GM12874 (cell line): ENCODE results near the gene OCA2.

Experiments used
- TF ChIP-seq, protein P1 (sequence below): IDR thresholded peaks from 2 replicates; pipeline ENCODE4 v1.5.1; 2011; ENCODE audit warnings: low read depth, mild to moderate bottlenecking, control low read depth, low read length, moderate library complexity; ENCODE audit not compliant: insufficient read depth

OCA2 gene

GRCh38 chr15:27833974-27834373, 265.1 kb downstream of the OCA2 start:
- TF ChIP-seq, protein P1, sequence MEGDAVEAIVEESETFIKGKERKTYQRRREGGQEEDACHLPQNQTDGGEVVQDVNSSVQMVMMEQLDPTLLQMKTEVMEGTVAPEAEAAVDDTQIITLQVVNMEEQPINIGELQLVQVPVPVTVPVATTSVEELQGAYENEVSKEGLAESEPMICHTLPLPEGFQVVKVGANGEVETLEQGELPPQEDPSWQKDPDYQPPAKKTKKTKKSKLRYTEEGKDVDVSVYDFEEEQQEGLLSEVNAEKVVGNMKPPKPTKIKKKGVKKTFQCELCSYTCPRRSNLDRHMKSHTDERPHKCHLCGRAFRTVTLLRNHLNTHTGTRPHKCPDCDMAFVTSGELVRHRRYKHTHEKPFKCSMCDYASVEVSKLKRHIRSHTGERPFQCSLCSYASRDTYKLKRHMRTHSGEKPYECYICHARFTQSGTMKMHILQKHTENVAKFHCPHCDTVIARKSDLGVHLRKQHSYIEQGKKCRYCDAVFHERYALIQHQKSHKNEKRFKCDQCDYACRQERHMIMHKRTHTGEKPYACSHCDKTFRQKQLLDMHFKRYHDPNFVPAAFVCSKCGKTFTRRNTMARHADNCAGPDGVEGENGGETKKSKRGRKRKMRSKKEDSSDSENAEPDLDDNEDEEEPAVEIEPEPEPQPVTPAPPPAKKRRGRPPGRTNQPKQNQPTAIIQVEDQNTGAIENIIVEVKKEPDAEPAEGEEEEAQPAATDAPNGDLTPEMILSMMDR, result no peak

GRCh38 chr15:27833178-27833577, 265.9 kb downstream of the OCA2 start:
- TF ChIP-seq, protein P1, result no peak

DNA sequence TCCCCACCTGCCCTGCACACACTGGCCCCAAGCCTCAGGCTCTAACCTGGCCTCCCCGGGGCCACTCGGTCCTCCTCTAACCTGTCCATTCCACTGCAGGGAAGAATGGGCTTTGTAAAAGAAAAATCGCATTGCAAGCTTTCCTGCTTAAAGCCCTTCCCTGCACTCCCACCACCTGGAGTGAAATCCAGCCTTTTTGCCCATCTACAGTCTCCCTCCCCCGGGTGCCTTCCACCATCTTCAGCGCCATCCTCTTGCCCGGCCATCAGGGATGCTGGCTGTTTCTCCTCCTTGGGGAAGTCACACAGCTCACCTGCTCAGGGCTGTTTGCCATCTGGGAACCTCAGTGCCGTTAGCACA, 266.9 kb downstream of the OCA2 start:
- TF ChIP-seq, protein P1, result no peak

DNA sequence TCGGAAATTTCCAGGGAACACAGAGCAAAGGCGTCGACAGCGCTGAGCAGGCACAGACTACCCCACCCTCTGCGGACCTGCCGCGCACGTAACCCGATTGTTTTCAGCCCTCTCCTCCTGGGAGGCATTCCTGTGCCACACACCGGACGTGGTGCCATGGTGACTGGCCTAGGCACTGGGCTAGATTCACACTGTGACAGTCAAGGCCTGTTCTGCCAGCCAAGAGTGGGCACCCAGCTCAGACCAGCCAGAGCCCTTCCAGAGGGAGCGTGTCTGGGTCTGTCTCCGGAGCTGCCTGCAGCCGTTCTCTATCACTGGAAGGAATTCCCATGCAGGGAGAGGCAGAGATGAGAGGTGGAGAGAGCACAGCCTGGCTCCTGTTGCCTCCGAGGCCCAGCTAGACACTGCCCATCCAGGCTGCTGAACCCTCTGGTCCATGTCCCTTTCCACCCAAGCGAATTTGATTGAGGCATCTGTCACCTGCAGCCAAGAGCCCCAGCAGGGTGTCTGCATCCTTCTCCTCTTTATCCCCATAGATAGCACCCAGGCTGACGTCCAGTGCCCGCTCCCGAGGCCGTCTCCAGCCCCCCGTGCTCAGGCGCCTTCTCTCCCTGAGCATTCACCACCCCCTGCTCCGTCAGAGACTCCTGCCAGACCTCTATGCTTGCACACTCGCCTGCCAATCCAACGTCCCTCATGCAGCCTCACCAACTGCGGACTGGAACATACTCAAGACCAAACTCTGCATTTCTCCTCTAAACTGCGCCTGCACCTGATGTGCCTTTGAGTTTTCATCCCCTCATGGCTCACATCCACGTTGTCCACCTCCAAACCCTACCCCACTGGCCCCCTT, 267.5 kb downstream of the OCA2 start:
- TF ChIP-seq, protein P1, result no peak

GRCh38 chr15:27828746-27829145, 270.4 kb downstream of the OCA2 start:
- TF ChIP-seq, protein P1, result no peak

GRCh38 chr15:27826902-27827714, 272.0 kb downstream of the OCA2 start:
- TF ChIP-seq, protein P1, result no peak

GRCh38 chr15:27826411-27826810, 272.7 kb downstream of the OCA2 start:
- TF ChIP-seq, protein P1, result no peak
